ENCODE data around the gene SLC4A7. TPM values are rescaled to one million over a fixed set of nuclear protein-coding genes. Genes with fewer than 3 reads are reported as not detected.

The SLC4A7 gene
- total and polyA plus RNA-seq, 2 donors (not counting 1 experiment from before 2014, with no cell fraction given) = 9.4 to 46.9 TPM

DNA sequence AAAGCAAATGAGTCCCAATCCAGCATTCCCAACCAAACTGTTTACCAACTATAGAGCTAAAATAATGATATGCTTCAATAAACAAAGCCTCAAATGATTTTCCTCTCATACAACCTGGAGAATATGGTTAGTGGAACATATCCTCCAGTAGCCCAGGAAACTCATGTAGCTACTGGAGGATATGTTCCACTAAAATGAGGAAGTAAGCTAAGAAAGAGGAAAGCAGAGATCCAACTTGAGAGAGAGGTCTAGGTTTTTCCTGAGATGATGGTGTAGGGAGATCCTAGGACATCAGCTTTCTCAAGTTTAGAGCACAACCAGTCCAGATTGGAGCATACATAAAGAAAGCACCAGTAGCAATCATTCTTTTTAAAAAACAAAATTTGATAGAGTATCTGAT, 44.6 kb upstream of the SLC4A7 start:
- ATAC-seq (ENCODE audit: low read depth) = no peak
- H3K4me1 ChIP-seq (ENCODE audit: control insufficient read depth in 2 of 2, insufficient read depth in 2 of 2, low read length in 2 of 2) = peaks cover 3 to 9% of the 10 kb centered on the region in 2 donors
- ChIA-PET CTCF (no interaction called here), POLR2A (no interaction called here)
- Mint-ChIP-seq H3K9me3 (ENCODE audit: insufficient read depth) (no peaks in the 10 kb centered on the region), H3K27ac (no peak overlapping the region), H3K4me1 (peaks cover 10% of the 10 kb centered on the region), H3K27me3 (no peaks in the 10 kb centered on the region), H3K4me3 (no peak overlapping the region)
- TF ChIP-seq, protein P1, sequence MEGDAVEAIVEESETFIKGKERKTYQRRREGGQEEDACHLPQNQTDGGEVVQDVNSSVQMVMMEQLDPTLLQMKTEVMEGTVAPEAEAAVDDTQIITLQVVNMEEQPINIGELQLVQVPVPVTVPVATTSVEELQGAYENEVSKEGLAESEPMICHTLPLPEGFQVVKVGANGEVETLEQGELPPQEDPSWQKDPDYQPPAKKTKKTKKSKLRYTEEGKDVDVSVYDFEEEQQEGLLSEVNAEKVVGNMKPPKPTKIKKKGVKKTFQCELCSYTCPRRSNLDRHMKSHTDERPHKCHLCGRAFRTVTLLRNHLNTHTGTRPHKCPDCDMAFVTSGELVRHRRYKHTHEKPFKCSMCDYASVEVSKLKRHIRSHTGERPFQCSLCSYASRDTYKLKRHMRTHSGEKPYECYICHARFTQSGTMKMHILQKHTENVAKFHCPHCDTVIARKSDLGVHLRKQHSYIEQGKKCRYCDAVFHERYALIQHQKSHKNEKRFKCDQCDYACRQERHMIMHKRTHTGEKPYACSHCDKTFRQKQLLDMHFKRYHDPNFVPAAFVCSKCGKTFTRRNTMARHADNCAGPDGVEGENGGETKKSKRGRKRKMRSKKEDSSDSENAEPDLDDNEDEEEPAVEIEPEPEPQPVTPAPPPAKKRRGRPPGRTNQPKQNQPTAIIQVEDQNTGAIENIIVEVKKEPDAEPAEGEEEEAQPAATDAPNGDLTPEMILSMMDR (IDR thresholded peaks at IDR 0.05) = no peak
- no peak for TF ChIP-seq EZH2 (IDR thresholded peaks at IDR 0.05; ENCODE audit: borderline replicate concordance, insufficient read depth, low read depth, low read length, poor library complexity, severe bottlenecking)
- H3K4me3 ChIP-seq (ENCODE audit: control extremely low read depth in 1 of 5, extremely low read depth in 1 of 5, insufficient read depth in 1 of 5, low read depth in 2 of 5, low read length in 4 of 5) = no peak overlapping the region
- no peak overlapping the region for H3K27ac ChIP-seq (ENCODE audit: low read length in 2 of 2)
- no peak overlapping the region for H3K4me2 ChIP-seq (replicated peaks; ENCODE audit: low read depth, low read length, poor library complexity, severe bottlenecking)
- no peaks in the 10 kb centered on the region for H3K9me3 ChIP-seq (ENCODE audit: control extremely low read depth in 1 of 3, control insufficient read depth in 2 of 3, insufficient read depth in 1 of 3, low read length in 2 of 3)
- intact Hi-C loops (cut with micrococcal nuclease) = no loop called here
- no peaks in the 10 kb centered on the region for H4K20me1 ChIP-seq (ENCODE audit: control insufficient read depth, insufficient read depth, low read length, poor library complexity, severe bottlenecking)
- no peak overlapping the region for H3K9ac ChIP-seq (ENCODE audit: low read length)
- no peaks in the 10 kb centered on the region for H3K27me3 ChIP-seq (replicated peaks in 1 of 4; ENCODE audit: control extremely low read depth in 1 of 4, control insufficient read depth in 3 of 4, insufficient read depth in 4 of 4, low read length in 3 of 4)
- no peak overlapping the region for H2AFZ ChIP-seq (ENCODE audit: insufficient read depth, low read depth, low read length, poor library complexity, severe bottlenecking)
- H3K79me2 ChIP-seq (ENCODE audit: control insufficient read depth, insufficient read depth, low read length) = no peaks in the 10 kb centered on the region
- no peak for DNase-seq
- no peaks in the 10 kb centered on the region for H3K36me3 ChIP-seq (replicated peaks in 1 of 2; ENCODE audit: control extremely low read depth in 1 of 2, control insufficient read depth in 1 of 2, extremely low read depth in 1 of 2, insufficient read depth in 2 of 2, low read length in 1 of 2)

DNA sequence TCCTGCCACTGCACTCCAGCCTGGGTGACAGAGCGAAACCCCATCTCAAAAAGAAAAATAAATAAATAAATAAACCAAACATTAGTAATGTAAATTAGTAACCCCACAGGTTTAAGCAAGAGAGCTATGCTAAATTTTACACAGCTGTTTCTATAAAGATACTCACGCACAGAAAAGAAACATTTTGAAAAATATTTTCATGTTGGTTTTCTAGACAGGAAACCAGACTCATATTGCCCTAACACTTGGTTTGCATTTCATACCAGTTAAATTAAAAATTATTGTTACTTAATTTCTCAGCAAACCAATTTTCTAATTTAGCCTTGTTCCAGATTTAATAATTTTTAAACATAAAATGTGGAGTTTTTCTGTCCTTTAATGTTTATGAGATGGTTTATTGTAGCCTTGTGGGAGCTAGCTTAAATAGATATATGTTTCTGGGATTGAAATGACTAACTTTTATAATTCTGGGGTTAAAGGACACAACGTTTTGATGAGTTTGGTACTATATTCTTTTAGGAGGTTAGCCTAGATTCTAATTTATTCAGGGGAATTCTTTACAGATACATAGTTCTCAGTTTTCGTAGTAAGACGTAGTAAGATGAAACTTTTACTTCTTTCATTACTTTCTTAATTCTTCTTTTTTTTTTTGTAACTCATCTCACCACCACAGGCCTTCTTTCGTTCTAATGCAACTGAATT, 42.6 kb upstream of the SLC4A7 start:
- Histone ChIP-seq H3K4me2 (replicated peaks; ENCODE audit: low read depth, low read length, poor library complexity, severe bottlenecking) (no peak overlapping the region), H3K27me3 (replicated peaks in 1 of 4; ENCODE audit: control extremely low read depth in 1 of 4, control insufficient read depth in 3 of 4, insufficient read depth in 4 of 4, low read length in 3 of 4) (no peaks in the 10 kb centered on the region), H2AFZ (ENCODE audit: insufficient read depth, low read depth, low read length, poor library complexity, severe bottlenecking) (no peak overlapping the region), H3K9ac (ENCODE audit: low read length) (no peak overlapping the region), H3K4me3 (ENCODE audit: control extremely low read depth in 1 of 5, extremely low read depth in 1 of 5, insufficient read depth in 1 of 5, low read depth in 2 of 5, low read length in 4 of 5) (no peak overlapping the region), H3K79me2 (ENCODE audit: control insufficient read depth, insufficient read depth, low read length) (no peaks in the 10 kb centered on the region), H3K9me3 (ENCODE audit: control extremely low read depth in 1 of 3, control insufficient read depth in 2 of 3, insufficient read depth in 1 of 3, low read length in 2 of 3) (no peaks in the 10 kb centered on the region), H3K36me3 (replicated peaks in 1 of 2; ENCODE audit: control extremely low read depth in 1 of 2, control insufficient read depth in 1 of 2, extremely low read depth in 1 of 2, insufficient read depth in 2 of 2, low read length in 1 of 2) (no peaks in the 10 kb centered on the region), H3K27ac (ENCODE audit: low read length in 2 of 2) (no peak overlapping the region), H4K20me1 (ENCODE audit: control insufficient read depth, insufficient read depth, low read length, poor library complexity, severe bottlenecking) (no peaks in the 10 kb centered on the region), H3K4me1 (ENCODE audit: control insufficient read depth in 2 of 2, insufficient read depth in 2 of 2, low read length in 2 of 2) (no peaks in the 10 kb centered on the region)
- peaks cover 2% of the 10 kb centered on the region for H3K4me1 Mint-ChIP-seq
- no peak overlapping the region for H3K4me3 Mint-ChIP-seq
- intact Hi-C loops (cut with micrococcal nuclease) = no loop called here
- 57% methylated on average over 1 of the region's 6 CpGs for WGBS (ENCODE audit: insufficient coverage)
- H3K9me3 Mint-ChIP-seq (ENCODE audit: insufficient read depth) = no peaks in the 10 kb centered on the region
- POLR2A ChIA-PET = no interaction called here
- no peak for ATAC-seq (ENCODE audit: low read depth)
- no peaks in the 10 kb centered on the region for H3K27me3 Mint-ChIP-seq
- CTCF ChIA-PET = interaction anchor here (0.9 kb wide), 1 partner anchor 24 kb away, joined by 3 read pairs; no protein-coding TSS in a partner anchor
- DNase-seq = no peak
- TF ChIP-seq, protein P1 (IDR thresholded peaks at IDR 0.05) = no peak
- no peak for TF ChIP-seq EZH2 (IDR thresholded peaks at IDR 0.05; ENCODE audit: borderline replicate concordance, insufficient read depth, low read depth, low read length, poor library complexity, severe bottlenecking)
- H3K27ac Mint-ChIP-seq = no peak overlapping the region
